ENCODE measurements around the gene FIBP. TPM values are rescaled to one million over a fixed set of nuclear protein-coding genes. Genes with fewer than 3 reads are reported as not detected.

The FIBP gene
- total RNA-seq, 1 experiment from 2014 or later, result 105 TPM

DNA sequence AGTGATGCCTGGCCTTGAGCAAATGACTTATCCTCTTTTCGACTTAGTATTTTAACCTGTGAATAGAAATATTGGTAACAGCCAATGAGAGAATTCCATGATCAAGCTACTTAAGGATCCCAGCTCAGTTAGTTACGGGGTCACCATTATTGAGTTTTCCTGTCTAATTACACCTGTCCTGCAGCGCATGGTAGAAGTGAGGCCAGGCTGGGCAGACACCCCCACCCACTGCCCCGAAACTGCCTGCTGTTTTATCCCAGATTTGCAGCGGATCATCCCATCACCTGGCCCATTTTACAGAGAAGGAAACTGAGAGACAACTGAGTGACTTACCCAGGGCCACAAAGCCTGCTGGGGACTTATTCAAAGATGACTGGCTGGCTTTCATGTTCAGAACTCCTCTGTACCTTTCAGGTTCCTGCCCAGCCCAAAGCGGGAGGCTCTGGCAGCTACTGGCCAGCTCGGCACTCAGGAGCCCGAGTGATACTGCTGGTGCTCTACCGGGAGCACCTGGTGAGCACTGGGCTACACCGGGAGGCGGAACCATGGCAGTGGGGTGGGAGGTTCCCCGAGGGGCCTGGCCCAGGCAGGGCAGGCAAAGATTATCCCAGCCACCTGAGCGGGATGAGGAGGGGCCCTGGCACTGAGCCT, 26.6 kb downstream of the FIBP start:
- peaks cover 37% of the 10 kb centered on the region for H3K79me2 ChIP-seq (ENCODE audit: low read depth)

GRCh38 chr11:65861165-65861505, 27.1 kb downstream of the FIBP start:
- peak in 1 of 2 experiments; percentile 34 for DNase-seq
- H3K36me3 ChIP-seq (ENCODE audit: low read depth), result peaks cover 30% of the 10 kb centered on the region
- H3K4me1 ChIP-seq (replicated peaks; ENCODE audit: insufficient read depth), result peaks cover 16% of the 10 kb centered on the region
- no peaks in the 10 kb centered on the region for H3K27me3 ChIP-seq (ENCODE audit: insufficient read depth, low read depth)
- H3K9me3 ChIP-seq (ENCODE audit: insufficient read depth, low read depth), result no peaks in the 10 kb centered on the region
- peaks cover 14% of the 10 kb centered on the region for H4K20me1 ChIP-seq (ENCODE audit: insufficient read depth)
- H2AFZ ChIP-seq, result peak overlapping the region; percentile 92
- ChIA-PET CTCF (interaction anchor here (0.6 to 2.4 kb wide), 4 partner anchors 11 to 149 kb away, joined by 3 to 24 read pairs (median 4); partner anchors contain the start of genes FIBP and KAT5), POLR2A (ENCODE audit: unreplicated experiment) (interaction anchor here (0.6 kb wide), 2 partner anchors 10 to 52 kb away, joined by 3 to 10 read pairs; no protein-coding TSS in a partner anchor)
- peak overlapping the region; percentile 88 for H3K4me2 ChIP-seq
- intact Hi-C loops (cut with micrococcal nuclease; ENCODE audit: unreplicated experiment), result no loop called here
- no peak for TF ChIP-seq EZH2 (IDR thresholded peaks at IDR 0.05; ENCODE audit: low read depth)
- TF ChIP-seq, protein P1, sequence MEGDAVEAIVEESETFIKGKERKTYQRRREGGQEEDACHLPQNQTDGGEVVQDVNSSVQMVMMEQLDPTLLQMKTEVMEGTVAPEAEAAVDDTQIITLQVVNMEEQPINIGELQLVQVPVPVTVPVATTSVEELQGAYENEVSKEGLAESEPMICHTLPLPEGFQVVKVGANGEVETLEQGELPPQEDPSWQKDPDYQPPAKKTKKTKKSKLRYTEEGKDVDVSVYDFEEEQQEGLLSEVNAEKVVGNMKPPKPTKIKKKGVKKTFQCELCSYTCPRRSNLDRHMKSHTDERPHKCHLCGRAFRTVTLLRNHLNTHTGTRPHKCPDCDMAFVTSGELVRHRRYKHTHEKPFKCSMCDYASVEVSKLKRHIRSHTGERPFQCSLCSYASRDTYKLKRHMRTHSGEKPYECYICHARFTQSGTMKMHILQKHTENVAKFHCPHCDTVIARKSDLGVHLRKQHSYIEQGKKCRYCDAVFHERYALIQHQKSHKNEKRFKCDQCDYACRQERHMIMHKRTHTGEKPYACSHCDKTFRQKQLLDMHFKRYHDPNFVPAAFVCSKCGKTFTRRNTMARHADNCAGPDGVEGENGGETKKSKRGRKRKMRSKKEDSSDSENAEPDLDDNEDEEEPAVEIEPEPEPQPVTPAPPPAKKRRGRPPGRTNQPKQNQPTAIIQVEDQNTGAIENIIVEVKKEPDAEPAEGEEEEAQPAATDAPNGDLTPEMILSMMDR (conservative IDR thresholded peaks at IDR 0.05), result no peak
- no TSS peak for BruUV-seq (replicated peaks)
- peak overlapping the region; percentile 79 for H3K27ac ChIP-seq
- peaks cover 42% of the 10 kb centered on the region for H3K79me2 ChIP-seq (ENCODE audit: low read depth)
- H3F3A ChIP-seq (ENCODE audit: insufficient read depth, low read depth), result peaks cover 36% of the 10 kb centered on the region
- no peaks in the 10 kb centered on the region for H3K9me2 ChIP-seq (ENCODE audit: insufficient read depth)
- peak overlapping the region; percentile 96 for H3K4me3 ChIP-seq

More for the DNA sequence above, 26.6 kb downstream of the FIBP start:
- H4K20me1 ChIP-seq (ENCODE audit: insufficient read depth), result peaks cover 8% of the 10 kb centered on the region
- H3K27ac ChIP-seq, result peak overlapping the region; percentile 79
- intact Hi-C loops (cut with micrococcal nuclease; ENCODE audit: unreplicated experiment), result no loop called here
- H3K9me3 ChIP-seq (ENCODE audit: insufficient read depth, low read depth), result no peaks in the 10 kb centered on the region
- TF ChIP-seq, protein P1 (conservative IDR thresholded peaks at IDR 0.05), result no peak
- no peak for TF ChIP-seq EZH2 (IDR thresholded peaks at IDR 0.05; ENCODE audit: low read depth)
- peaks cover 13% of the 10 kb centered on the region for H3K4me1 ChIP-seq (replicated peaks; ENCODE audit: insufficient read depth)
- POLR2A ChIA-PET (ENCODE audit: unreplicated experiment), result no interaction called here
- peak overlapping the region; percentile 88 for H3K4me2 ChIP-seq
- BruUV-seq (replicated peaks), result no TSS peak
- H3K36me3 ChIP-seq (ENCODE audit: low read depth), result peaks cover 24% of the 10 kb centered on the region
- CTCF ChIA-PET, result interaction anchor here (0.6 to 1.0 kb wide), 2 partner anchors 23 to 149 kb away, joined by 3 to 5 read pairs; partner anchors contain the start of gene KAT5
- H3K4me3 ChIP-seq, result peak overlapping the region; percentile 96
- peak in 1 of 2 experiments; percentile 33 for DNase-seq
- no peaks in the 10 kb centered on the region for H3K27me3 ChIP-seq (ENCODE audit: insufficient read depth, low read depth)
- peak overlapping the region; percentile 92; the same call in 1 of the 2 replicates for H2AFZ ChIP-seq
- no peaks in the 10 kb centered on the region for H3K9me2 ChIP-seq (ENCODE audit: insufficient read depth)
- peaks cover 35% of the 10 kb centered on the region for H3F3A ChIP-seq (ENCODE audit: insufficient read depth, low read depth)

- no TSS peak for BruUV-seq (replicated peaks)
- peaks cover 38% of the 10 kb centered on the region for H3F3A ChIP-seq (ENCODE audit: insufficient read depth, low read depth)
- H3K27ac ChIP-seq, result peak within 1 kb of the TSS; percentile 79
- ChIA-PET POLR2A (ENCODE audit: unreplicated experiment) (interaction anchor here (0.5 to 1.9 kb wide), 11 partner anchors 11 to 353 kb away, joined by 3 to 29 read pairs (median 6); partner anchors contain the start of genes CCDC85B and FIBP), CTCF (interaction anchor here (0.6 to 2.4 kb wide), 9 partner anchors 12 to 149 kb away, joined by 3 to 24 read pairs (median 4); partner anchors contain the start of genes BANF1, CCDC85B, FIBP and KAT5)
- H3K27me3 ChIP-seq (ENCODE audit: insufficient read depth, low read depth), result no peaks in the 10 kb centered on the region
- peaks cover 20% of the 10 kb centered on the region for H4K20me1 ChIP-seq (ENCODE audit: insufficient read depth)
- H3K9me3 ChIP-seq (ENCODE audit: insufficient read depth, low read depth), result no peaks in the 10 kb centered on the region
- TF ChIP-seq, protein P1 (conservative IDR thresholded peaks at IDR 0.05), result peak; percentile 99
- no peak for TF ChIP-seq EZH2 (IDR thresholded peaks at IDR 0.05; ENCODE audit: low read depth)
- H3K36me3 ChIP-seq (ENCODE audit: low read depth), result peaks cover 36% of the 10 kb centered on the region
- peak within 1 kb of the TSS; percentile 96 for H3K4me3 ChIP-seq
- peaks cover 21% of the 10 kb centered on the region for H3K4me1 ChIP-seq (replicated peaks; ENCODE audit: insufficient read depth)
- H3K4me2 ChIP-seq, result peak within 1 kb of the TSS; percentile 88
- H2AFZ ChIP-seq, result peak within 1 kb of the TSS; percentile 92
- intact Hi-C loops (cut with micrococcal nuclease; ENCODE audit: unreplicated experiment), result no loop called here
- DNase-seq, result peak; percentile 95 to 99
- peaks cover 48% of the 10 kb centered on the region for H3K79me2 ChIP-seq (ENCODE audit: low read depth)
- no peaks in the 10 kb centered on the region for H3K9me2 ChIP-seq (ENCODE audit: insufficient read depth)
These were observed 27.8 kb downstream of the FIBP start, which contains the start of gene MUS81 for GRCh38 chr11:65860278-65861164. MUS81 (plus strand) TSS chr11:65860433; CDS start chr11:65860754, 321 bp downstream.

Data from PC-9 (cell line).